Stimulated activated CD4-positive, alpha-beta T cell treated with anti-CD3 and anti-CD28 coated beads, TNF-alpha, amount 100 ng/mL, for 4 hours (primary cell): Measurements from ENCODE around the gene MAGT1.
A peak's percentile ranks its signal among the peaks of the same experiment; 100 is the strongest.
"Not testable (repeated sequence)": the region's sequence is repeated elsewhere in the genome, so short reads cannot be mapped to it uniquely, and the experiment has no call there.

Source experiments
- DNase-seq, 3 experiments: peaks; one replicate each; pipeline ENCODE4 v3.0.0-alpha.2; 2020; ENCODE audit warnings: low read depth in 3 of 3

The MAGT1 gene

GRCh38 chrX:77894921-77895886, at the start of gene MAGT1:
Gene MAGT1, minus strand, starts transcription at chrX:77895435. Its CDS starts 25 bp downstream, at chrX:77895410.
- DNase-seq = peak; percentile 56 to 84 (median 80)

- DNase-seq = not testable (repeated sequence)
Measured at GRCh38 chrX:77945031-77945430, 49.8 kb upstream of the MAGT1 start.

GRCh38 chrX:77938083-77938680, 42.9 kb upstream of the MAGT1 start:
- DNase-seq = no peak

- DNase-seq = no peak
Measured at GRCh38 chrX:77937291-77937690, 42.1 kb upstream of the MAGT1 start.

- no peak for DNase-seq
Measured at GRCh38 chrX:77936299-77936698, 41.1 kb upstream of the MAGT1 start.

GRCh38 chrX:77935886-77936285, 40.7 kb upstream of the MAGT1 start:
- DNase-seq = no peak

GRCh38 chrX:77930581-77930980, 35.3 kb upstream of the MAGT1 start:
- DNase-seq = no peak

GRCh38 chrX:77925764-77926163, 30.5 kb upstream of the MAGT1 start:
- DNase-seq = no peak

- DNase-seq = no peak
Measured at GRCh38 chrX:77924320-77924859, 29.2 kb upstream of the MAGT1 start.

GRCh38 chrX:77922787-77923186, 27.6 kb upstream of the MAGT1 start:
- DNase-seq = no peak

GRCh38 chrX:77919370-77919769, 24.1 kb upstream of the MAGT1 start:
- DNase-seq = not testable (repeated sequence)

- no peak for DNase-seq
Measured at GRCh38 chrX:77918568-77918967, 23.3 kb upstream of the MAGT1 start.

GRCh38 chrX:77917294-77917933, 22.2 kb upstream of the MAGT1 start:
- DNase-seq = no peak

GRCh38 chrX:77910108-77910840, 15.0 kb upstream of the MAGT1 start, which contains the start of gene ATP7A:
Gene ATP7A, plus strand, starts transcription at chrX:77910693. Its CDS starts 60,949 bp downstream, at chrX:77971642.
- DNase-seq = peak; percentile 60 to 85 (median 81)

GRCh38 chrX:77901506-77901905, 6.3 kb upstream of the MAGT1 start:
- DNase-seq = no peak

GRCh38 chrX:77900688-77901087, 5.5 kb upstream of the MAGT1 start:
- DNase-seq = no peak

- DNase-seq = peak in 2 of 3 experiments; percentile 36 to 41
Measured at GRCh38 chrX:77899081-77899828, 4.0 kb upstream of the MAGT1 start, which contains the start of gene COX7B. Gene COX7B, plus strand, starts transcription at chrX:77899468. Its CDS starts 86 bp downstream, at chrX:77899554.

- no peak for DNase-seq
Measured at GRCh38 chrX:77893713-77894112, 1.5 kb downstream of the MAGT1 start.

- DNase-seq = no peak
Measured at GRCh38 chrX:77892887-77893286, 2.3 kb downstream of the MAGT1 start.

GRCh38 chrX:77881418-77881817, 13.8 kb downstream of the MAGT1 start:
- DNase-seq = not testable (repeated sequence)
